ENCODE measurements around the gene LOXHD1.

Gene LOXHD1

DNA sequence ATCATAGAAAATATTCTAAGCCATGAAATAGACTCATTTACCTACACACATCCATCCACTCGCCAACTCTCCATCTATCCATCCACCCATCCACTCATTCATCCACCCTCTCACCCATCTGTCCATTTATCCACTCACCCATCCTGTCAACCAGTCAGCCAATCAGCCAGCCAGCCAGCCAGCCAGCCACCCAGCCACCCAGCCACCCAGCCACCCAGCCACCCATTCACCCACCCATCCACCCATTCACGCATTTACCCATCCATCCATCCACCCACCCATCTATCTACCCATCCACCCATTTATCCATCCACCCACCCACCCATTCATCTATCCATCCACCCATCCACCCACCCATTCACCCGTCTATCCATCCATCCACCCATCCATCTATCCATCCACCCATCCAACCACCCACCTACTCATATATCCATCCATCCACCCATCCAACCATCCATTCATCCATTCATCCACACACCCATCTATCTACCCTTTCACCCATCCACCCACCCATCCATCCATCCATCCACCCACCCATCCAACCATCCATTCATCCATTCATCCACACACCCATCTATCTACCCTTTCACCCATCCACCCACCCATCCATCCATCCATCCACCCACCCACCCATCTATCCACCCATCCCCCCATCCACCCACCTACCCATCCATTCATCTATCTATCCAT, 185.1 kb downstream of the LOXHD1 start:
- TF ChIP-seq, protein P1, sequence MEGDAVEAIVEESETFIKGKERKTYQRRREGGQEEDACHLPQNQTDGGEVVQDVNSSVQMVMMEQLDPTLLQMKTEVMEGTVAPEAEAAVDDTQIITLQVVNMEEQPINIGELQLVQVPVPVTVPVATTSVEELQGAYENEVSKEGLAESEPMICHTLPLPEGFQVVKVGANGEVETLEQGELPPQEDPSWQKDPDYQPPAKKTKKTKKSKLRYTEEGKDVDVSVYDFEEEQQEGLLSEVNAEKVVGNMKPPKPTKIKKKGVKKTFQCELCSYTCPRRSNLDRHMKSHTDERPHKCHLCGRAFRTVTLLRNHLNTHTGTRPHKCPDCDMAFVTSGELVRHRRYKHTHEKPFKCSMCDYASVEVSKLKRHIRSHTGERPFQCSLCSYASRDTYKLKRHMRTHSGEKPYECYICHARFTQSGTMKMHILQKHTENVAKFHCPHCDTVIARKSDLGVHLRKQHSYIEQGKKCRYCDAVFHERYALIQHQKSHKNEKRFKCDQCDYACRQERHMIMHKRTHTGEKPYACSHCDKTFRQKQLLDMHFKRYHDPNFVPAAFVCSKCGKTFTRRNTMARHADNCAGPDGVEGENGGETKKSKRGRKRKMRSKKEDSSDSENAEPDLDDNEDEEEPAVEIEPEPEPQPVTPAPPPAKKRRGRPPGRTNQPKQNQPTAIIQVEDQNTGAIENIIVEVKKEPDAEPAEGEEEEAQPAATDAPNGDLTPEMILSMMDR (IDR thresholded peaks at IDR 0.05): no peak

DNA sequence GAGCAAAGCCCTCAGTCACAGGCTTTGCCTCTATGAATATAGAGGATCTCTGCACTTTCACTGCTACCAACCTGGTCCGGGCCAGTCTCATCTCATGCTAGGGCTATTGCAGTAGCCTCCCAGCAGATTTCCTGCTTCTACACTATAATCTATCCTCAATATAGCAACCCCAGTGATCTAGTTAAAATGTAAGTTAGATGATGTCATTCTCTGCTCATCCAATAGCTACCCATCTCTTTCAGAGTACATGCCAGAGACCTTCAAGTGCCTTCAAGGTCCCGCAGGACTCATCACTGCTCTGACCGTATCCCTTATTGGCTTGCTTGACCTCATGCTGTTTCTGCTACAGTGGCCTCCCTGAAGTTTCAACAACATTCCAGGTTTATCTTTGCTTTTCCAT, 186.3 kb downstream of the LOXHD1 start:
- TF ChIP-seq, protein P1 (IDR thresholded peaks at IDR 0.05): no peak

DNA sequence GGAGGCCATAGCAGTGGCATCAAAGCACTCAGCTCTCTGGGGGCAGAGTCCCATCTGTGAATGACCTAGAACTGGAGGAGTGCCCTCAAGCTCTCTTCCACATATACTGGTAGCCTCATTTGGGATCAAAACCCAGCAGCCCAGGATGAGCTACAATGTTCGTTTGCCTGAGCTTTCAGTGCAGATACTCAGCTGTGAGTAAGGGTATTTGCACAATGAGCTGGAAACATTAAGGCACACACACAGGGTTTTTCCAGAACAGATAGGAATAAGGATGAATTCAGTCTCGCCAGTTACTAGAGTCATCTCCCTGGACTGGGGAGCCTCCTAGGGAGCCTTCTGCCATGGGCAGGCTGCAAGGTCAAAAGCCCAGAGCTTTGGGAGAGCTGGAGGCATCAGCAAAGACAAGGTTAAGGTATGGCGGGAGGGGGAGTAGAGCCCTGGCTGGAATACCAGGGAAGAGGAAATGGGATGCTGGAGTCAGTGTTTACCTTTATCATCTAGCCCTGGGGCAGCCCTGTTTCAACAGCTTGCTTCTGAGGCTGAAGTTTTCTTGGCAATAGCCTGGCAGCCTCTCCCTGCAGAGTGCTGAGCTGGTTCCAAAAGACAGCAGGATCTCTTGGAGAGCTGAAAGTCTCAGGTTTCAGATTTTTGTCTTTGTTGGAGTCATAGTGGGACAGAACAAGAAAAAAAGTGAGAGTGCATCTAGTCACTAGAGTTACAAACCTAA, 187.7 kb downstream of the LOXHD1 start:
- TF ChIP-seq, protein P1 (IDR thresholded peaks at IDR 0.05): no peak

DNA sequence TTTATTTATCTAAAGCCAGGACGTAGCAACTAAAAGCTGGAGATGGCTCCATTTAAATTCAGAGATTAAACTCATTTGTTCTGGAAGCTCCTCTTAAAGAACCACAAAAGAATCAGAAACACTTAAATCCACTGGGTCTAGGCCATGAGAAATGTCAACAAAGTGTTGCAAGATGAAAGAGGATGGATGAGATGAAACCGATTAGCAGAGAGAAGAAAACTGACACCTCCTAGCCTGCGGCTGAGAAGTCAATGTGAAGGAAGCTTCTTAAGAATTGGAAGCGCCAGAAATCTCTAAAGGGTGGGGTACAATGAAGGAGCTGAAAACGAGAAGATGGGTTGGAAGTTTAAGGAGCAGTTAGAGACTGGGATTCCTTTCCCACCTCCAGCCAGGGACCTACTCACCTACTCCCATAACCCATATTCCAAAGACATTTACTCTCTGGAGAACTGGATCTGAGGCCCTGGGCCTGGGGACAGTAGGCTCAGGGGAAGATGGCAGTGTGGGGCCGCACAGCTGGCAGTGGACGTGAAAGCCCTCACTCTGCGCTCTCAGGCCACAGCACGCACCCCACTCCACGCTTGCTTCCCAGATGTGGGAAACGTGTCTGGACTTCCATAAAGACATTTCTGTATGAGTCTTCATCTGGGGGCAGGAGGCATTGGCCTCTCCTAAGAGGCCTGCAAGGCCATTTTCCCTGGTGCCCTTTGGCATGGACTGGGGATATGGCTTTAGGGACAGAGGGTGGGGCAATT, 188.4 kb downstream of the LOXHD1 start:
- TF ChIP-seq, protein P1 (IDR thresholded peaks at IDR 0.05): no peak

DNA sequence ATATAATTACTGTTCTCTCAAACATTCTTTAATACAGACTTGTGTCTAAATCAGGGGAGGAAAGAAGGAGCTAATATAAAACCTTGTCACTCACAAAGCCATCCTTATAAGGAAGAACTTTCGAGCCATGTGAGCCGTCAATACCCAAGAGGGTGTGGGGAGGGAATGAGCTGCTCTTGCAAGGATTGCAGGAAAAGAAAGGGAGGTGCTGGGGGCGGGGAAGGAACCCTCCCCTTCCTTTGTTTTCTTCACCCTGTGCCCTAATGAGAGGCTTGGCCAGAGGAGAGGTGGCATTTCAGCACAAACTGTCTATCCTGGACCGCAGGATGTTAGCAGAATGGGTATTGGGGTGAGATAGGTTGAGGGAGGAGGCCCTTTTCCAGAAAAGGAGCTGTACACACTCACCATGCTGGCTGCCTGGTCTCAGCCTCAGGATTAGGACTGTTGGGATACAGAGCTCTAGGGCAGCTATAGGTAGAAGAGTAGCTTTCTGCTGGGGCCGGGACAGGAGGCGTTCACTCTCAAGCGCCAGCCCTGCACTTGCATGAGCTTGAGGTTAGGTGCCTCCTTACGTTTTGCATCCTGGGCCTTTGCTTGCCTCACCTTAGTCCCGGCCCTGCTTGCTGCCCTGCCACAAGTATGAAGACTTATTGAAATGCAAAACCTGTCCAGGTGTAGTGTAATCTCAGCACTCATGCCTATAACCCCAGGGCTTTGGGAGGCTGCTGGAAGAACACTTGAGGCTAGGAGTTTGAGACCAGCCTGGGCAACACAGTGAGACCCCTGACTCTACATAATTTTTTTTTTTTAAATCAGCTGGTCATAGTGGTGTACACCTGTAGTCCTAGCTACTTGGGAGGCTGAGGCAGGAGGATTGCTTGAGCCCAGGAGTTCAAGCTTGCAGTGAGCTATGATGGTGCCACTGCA, 190.5 kb downstream of the LOXHD1 start:
- TF ChIP-seq, protein P1 (IDR thresholded peaks at IDR 0.05): no peak

DNA sequence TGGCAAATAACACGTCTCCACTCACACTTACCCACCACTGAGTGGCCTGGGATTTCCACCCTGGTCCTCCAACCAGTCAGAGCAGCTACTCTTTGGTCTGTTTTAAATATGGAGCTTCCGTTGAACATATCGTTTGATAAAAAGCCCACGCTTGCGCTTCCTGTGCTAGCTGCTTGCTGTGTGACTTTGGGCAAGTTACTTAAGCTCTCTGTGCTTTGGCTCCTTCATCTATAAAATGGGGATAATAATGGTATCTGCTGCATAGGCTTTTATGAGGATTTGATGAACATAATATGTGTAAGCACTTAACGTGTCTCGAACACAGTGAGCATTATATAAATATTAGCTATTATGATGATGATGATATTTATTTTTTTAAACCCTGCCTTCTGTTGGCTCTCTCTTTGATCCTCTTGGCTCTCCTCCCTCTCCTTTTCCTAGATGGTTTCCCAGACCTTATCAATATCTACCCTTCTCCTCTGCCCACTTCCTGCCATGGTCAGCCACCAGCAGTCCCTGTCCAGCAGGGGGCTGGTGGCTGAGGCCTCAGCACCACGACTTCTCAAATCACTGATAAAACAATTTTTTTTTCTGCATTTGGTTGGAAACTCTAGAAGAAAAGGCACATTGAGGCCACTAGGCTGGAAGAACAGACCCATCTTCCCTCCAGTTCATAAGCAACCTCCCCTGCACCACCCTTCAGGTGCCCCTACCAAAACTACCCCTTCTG, 191.9 kb downstream of the LOXHD1 start:
- TF ChIP-seq, protein P1 (IDR thresholded peaks at IDR 0.05): no peak; the same call in 1 of the 2 replicates
